Kidney glomerular epithelial cell (primary cell): ENCODE data around the gene ANK3.

ENCODE experiments used
- DNase-seq: peaks from one replicate; lab custom pipeline; 2025; lab: John Stamatoyannopoulos, UW

Gene ANK3

GRCh38 chr10:60032723-60033122, 357.0 kb downstream of the ANK3 start:
- DNase-seq, result peak; percentile 45

GRCh38 chr10:60031664-60032063, 358.0 kb downstream of the ANK3 start:
- no peak for DNase-seq

- no peak for DNase-seq
These were observed 358.5 kb downstream of the ANK3 start for GRCh38 chr10:60031183-60031582.

GRCh38 chr10:60029475-60029874, 360.2 kb downstream of the ANK3 start:
- no peak for DNase-seq

- no peak for DNase-seq
These were observed 361.6 kb downstream of the ANK3 start for GRCh38 chr10:60028081-60028480.

- no peak for DNase-seq
These were observed 364.4 kb downstream of the ANK3 start for GRCh38 chr10:60025279-60025678.

GRCh38 chr10:60024506-60024905, 365.2 kb downstream of the ANK3 start:
- DNase-seq, result no peak

- DNase-seq, result no peak
These were observed 366.4 kb downstream of the ANK3 start for GRCh38 chr10:60023155-60023877.

GRCh38 chr10:60021361-60021760, 368.3 kb downstream of the ANK3 start:
- DNase-seq, result peak; percentile 30

- no peak for DNase-seq
These were observed 372.9 kb downstream of the ANK3 start for GRCh38 chr10:60016794-60017193.

GRCh38 chr10:60009710-60010383, 379.8 kb downstream of the ANK3 start:
- DNase-seq, result no peak

GRCh38 chr10:60009276-60009675, 380.4 kb downstream of the ANK3 start:
- no peak for DNase-seq

- no peak for DNase-seq
These were observed 380.9 kb downstream of the ANK3 start for GRCh38 chr10:60008816-60009215.

GRCh38 chr10:60006062-60006461, 383.6 kb downstream of the ANK3 start:
- DNase-seq, result no peak

- DNase-seq, result no peak
These were observed 385.8 kb downstream of the ANK3 start for GRCh38 chr10:60003651-60004523.

GRCh38 chr10:60000747-60001146, 388.9 kb downstream of the ANK3 start:
- no peak for DNase-seq

GRCh38 chr10:59997827-59998525, 391.7 kb downstream of the ANK3 start:
- DNase-seq, result no peak

GRCh38 chr10:59995862-59996261, 393.8 kb downstream of the ANK3 start:
- no peak for DNase-seq

- DNase-seq, result no peak
These were observed 395.7 kb downstream of the ANK3 start for GRCh38 chr10:59993931-59994330.

- peak; percentile 83 for DNase-seq
These were observed 398.0 kb downstream of the ANK3 start for GRCh38 chr10:59991661-59992060.

- DNase-seq, result no peak
These were observed 398.6 kb downstream of the ANK3 start for GRCh38 chr10:59991117-59991516.

GRCh38 chr10:59985639-59986038, 404.0 kb downstream of the ANK3 start:
- DNase-seq, result no peak
